ENCODE results near the gene RSPH1.

The RSPH1 gene

DNA sequence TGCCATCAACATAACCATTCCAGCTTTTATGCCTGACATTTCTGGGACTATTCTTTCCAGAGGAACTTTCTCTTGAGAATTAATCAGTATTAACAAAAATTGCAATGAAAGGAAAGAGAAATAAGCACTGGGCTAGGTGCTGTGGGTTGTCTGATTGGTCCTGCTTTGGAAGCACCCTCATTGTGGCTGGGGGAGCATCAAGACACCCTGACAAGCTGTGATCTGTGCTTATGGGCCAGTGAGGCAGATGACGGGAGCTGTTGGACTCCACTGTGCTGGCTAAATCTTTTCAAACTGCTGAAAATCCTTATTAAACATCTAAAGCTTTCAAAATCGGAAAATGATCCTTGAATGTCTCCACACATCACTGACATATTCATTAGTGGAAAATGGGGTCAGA, 72.3 kb downstream of the RSPH1 start:
- DNase-seq = no peak

DNA sequence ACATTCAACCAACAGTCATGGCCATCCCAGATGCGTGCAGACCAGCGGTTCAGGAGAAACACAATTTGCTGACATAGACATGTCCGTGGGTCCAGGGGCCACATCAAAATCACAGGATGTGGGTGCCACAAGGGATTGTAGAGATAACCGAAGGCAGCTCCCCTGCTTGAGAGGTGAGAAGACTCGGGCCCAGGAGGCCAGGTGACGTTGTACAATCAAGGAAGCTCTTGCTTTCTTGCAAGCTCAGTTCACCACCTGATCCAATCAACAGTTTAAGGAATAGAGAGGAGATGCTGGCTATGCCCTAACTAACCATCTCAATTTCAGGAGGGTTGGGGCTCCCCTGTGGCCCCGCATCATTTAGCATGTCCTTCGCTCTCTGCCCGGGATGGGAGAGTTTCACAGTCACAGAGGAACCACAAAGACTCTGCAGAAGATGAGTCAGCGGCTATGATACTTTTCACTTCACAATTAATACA, 72.8 kb downstream of the RSPH1 start:
- DNase-seq = no peak

Measured in cerebellar nuclear complex (tissue), 1 donor.